ENCODE results near the gene PSRC1.

DNA sequence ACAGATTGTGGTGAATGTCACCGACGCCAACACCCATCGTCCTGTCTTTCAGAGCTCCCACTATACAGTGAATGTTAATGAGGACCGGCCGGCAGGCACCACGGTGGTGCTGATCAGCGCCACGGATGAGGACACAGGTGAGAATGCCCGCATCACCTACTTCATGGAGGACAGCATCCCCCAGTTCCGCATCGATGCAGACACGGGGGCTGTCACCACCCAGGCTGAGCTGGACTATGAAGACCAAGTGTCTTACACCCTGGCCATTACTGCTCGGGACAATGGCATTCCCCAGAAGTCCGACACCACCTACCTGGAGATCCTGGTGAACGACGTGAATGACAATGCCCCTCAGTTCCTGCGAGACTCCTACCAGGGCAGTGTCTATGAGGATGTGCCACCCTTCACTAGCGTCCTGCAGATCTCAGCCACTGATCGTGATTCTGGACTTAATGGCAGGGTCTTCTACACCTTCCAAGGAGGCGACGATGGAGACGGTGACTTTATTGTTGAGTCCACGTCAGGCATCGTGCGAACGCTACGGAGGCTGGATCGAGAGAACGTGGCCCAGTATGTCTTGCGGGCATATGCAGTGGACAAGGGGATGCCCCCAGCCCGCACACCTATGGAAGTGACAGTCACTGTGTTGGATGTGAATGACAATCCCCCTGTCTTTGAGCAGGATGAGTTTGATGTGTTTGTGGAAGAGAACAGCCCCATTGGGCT, 30.6 kb downstream of the PSRC1 start:
- TF ChIP-seq, protein P1, sequence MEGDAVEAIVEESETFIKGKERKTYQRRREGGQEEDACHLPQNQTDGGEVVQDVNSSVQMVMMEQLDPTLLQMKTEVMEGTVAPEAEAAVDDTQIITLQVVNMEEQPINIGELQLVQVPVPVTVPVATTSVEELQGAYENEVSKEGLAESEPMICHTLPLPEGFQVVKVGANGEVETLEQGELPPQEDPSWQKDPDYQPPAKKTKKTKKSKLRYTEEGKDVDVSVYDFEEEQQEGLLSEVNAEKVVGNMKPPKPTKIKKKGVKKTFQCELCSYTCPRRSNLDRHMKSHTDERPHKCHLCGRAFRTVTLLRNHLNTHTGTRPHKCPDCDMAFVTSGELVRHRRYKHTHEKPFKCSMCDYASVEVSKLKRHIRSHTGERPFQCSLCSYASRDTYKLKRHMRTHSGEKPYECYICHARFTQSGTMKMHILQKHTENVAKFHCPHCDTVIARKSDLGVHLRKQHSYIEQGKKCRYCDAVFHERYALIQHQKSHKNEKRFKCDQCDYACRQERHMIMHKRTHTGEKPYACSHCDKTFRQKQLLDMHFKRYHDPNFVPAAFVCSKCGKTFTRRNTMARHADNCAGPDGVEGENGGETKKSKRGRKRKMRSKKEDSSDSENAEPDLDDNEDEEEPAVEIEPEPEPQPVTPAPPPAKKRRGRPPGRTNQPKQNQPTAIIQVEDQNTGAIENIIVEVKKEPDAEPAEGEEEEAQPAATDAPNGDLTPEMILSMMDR (IDR thresholded peaks at IDR 0.05; ENCODE audit: control extremely low read depth in 1 of 3, insufficient read depth in 1 of 3, low read depth in 1 of 3, low read length in 3 of 3) = no peak
- TF ChIP-seq EP300 (IDR thresholded peaks at IDR 0.05; ENCODE audit: borderline replicate concordance in 1 of 2, low read depth in 2 of 2, low read length in 2 of 2) (no peak), HDAC6 (IDR thresholded peaks at IDR 0.05; ENCODE audit: low read depth, low read length) (no peak), GABPA (IDR thresholded peaks at IDR 0.05; ENCODE audit: borderline replicate concordance, insufficient read depth, low read length) (no peak), POLR2AphosphoS5 (IDR thresholded peaks at IDR 0.05; ENCODE audit: low read depth, low read length) (no peak), POLR2A (IDR thresholded peaks at IDR 0.05; ENCODE audit: control extremely low read depth in 1 of 2, low read depth in 2 of 2, low read length in 2 of 2) (no peak), EZH2 (IDR thresholded peaks at IDR 0.05; ENCODE audit: low read depth, low read length, severe bottlenecking) (no peak)
- TF ChIP-seq, protein P2, sequence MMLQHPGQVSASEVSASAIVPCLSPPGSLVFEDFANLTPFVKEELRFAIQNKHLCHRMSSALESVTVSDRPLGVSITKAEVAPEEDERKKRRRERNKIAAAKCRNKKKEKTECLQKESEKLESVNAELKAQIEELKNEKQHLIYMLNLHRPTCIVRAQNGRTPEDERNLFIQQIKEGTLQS (IDR thresholded peaks at IDR 0.05; ENCODE audit: insufficient read depth, low read depth, low read length) = no peak
- TF ChIP-seq, protein P3, sequence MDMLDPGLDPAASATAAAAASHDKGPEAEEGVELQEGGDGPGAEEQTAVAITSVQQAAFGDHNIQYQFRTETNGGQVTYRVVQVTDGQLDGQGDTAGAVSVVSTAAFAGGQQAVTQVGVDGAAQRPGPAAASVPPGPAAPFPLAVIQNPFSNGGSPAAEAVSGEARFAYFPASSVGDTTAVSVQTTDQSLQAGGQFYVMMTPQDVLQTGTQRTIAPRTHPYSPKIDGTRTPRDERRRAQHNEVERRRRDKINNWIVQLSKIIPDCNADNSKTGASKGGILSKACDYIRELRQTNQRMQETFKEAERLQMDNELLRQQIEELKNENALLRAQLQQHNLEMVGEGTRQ (IDR thresholded peaks at IDR 0.05; ENCODE audit: low read length) = no peak
